Thyroid gland (tissue), 4 donors: ENCODE measurements around the gene PANX3. TPM values are rescaled to one million over a fixed set of nuclear protein-coding genes. Genes with fewer than 3 reads are reported as not detected.

Source experiments
- DNase-seq, 2 donors: peaks; one replicate each; pipeline ENCODE4 v3.0.0-alpha.2; 2019
- H3K27ac ChIP-seq, 3 donors: fragments of 200-600 bp; sonication (generic); 1 replicate in 2 of 3; 2 replicates in 1 of 3; pipeline ENCODE4 v1.5.1; 2016 to 2019; ENCODE audit warnings: mild to moderate bottlenecking in 1 of 3, moderate library complexity in 1 of 3
- H3K27me3 ChIP-seq: fragments of 200-600 bp; sonication (generic); one replicate; pipeline ENCODE4 v1.5.1; 2019
- H3K36me3 ChIP-seq, 2 donors: fragments of 200-600 bp; sonication (generic); one replicate each; pipeline ENCODE4 v1.5.1; 2016 to 2019
- H3K4me1 ChIP-seq, 2 donors: fragments of 200-600 bp; sonication (generic); one replicate each; pipeline ENCODE4 v1.5.1; 2017 to 2019
- H3K4me3 ChIP-seq, 3 donors: fragments of 200-600 bp; sonication (generic); replicated peaks in 1 of 3; 1 replicate in 2 of 3; 2 replicates in 1 of 3; pipeline ENCODE4 v1.5.1; 2016; ENCODE audit warnings: mild to moderate bottlenecking in 1 of 3
- H3K9me3 ChIP-seq: fragments of 200-600 bp; sonication (generic); one replicate; pipeline ENCODE4 v1.5.1; 2017
- POLR2A ChIP-seq, 2 donors: fragments of 450-650 bp; IDR thresholded peaks; one replicate each; pipeline ENCODE4 v1.6.1; 2017; ENCODE audit warnings: antibody characterized with exemption in 2 of 2, mild to moderate bottlenecking in 2 of 2, moderate library complexity in 1 of 2
- WGBS, 2 donors: methylation state at CpG; one replicate each; pipeline ENCODE4 v1.1.5; 2017; 5-methylcytosine and 5-hydroxymethylcytosine counted together
- intact Hi-C: fragments of 100-400 bp; cut with DNase I; formaldehyde crosslinking; loops from one replicate; pipeline ENCODE4 v1.15.1; 2023
- total RNA-seq, 4 donors: library from RNA; depleted of rRNA; stranded (reverse); fragments of >200 nt; gene quantifications; one replicate each; pipeline ENCODE4 v1.2.3, GENCODE V29; 2016
- TF ChIP-seq, protein P1 (sequence below), 6 experiments: fragments of 200-600 bp in 3 of 6; fragments of 450-650 bp in 3 of 6; sonication (generic) in 3 of 6; IDR thresholded peaks; one replicate each; pipeline ENCODE4 v1.5.1; 2016 to 2019; ENCODE audit warnings: antibody characterized with exemption in 6 of 6, mild to moderate bottlenecking in 2 of 6, inconsistent platforms in 1 of 6, moderate library complexity in 1 of 6

Gene PANX3
- total RNA-seq, 4 donors from 2014 or later, result not detected

DNA sequence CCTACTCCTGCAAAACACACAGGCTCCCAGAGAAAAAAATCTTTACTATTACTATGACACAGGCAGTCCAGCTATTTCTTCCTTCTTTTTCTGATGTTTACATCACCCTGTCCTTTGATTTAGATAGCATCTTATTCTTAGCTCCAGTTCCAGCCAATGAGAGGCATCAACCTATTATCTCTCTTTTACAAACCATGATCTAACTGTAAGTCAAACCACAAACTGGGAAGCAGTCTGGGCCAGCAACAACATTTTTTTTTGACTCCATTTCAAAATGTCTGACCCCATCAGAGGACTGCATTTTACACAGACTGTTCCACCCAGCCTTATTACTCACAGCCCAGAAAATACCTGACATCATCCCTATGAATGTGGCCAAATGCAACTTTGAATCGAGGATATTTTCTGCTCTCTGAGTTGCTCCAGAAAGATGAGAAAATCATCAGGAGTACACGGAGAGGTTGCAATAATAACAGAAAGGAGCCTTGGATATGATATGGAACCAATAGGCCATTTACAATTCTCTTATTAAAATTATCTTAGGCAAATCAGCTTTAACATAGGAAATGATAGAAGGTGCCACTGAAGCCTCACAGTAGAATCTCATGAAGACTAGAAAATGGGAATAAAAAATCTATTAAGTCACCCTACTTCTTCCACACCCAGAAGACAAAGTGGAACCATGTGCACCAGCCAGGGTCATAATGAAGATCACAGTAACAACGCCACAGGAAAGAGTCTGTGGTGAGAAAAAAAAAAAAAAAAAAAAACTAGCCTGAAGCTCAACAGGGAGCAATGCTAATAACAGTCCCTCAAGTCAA is 32.6 kb downstream of the PANX3 start:
- intact Hi-C loops, result no loop called here
- no peak for TF ChIP-seq POLR2A (IDR thresholded peaks at IDR 0.05)
- TF ChIP-seq, protein P1, sequence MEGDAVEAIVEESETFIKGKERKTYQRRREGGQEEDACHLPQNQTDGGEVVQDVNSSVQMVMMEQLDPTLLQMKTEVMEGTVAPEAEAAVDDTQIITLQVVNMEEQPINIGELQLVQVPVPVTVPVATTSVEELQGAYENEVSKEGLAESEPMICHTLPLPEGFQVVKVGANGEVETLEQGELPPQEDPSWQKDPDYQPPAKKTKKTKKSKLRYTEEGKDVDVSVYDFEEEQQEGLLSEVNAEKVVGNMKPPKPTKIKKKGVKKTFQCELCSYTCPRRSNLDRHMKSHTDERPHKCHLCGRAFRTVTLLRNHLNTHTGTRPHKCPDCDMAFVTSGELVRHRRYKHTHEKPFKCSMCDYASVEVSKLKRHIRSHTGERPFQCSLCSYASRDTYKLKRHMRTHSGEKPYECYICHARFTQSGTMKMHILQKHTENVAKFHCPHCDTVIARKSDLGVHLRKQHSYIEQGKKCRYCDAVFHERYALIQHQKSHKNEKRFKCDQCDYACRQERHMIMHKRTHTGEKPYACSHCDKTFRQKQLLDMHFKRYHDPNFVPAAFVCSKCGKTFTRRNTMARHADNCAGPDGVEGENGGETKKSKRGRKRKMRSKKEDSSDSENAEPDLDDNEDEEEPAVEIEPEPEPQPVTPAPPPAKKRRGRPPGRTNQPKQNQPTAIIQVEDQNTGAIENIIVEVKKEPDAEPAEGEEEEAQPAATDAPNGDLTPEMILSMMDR (IDR thresholded peaks at IDR 0.05), result no peak
- Histone ChIP-seq H3K4me1 (peaks cover 3 to 4% of the 10 kb centered on the region in 2 donors), H3K36me3 (peaks cover 5 to 6% of the 10 kb centered on the region in 2 donors), H3K27me3 (no peaks in the 10 kb centered on the region), H3K4me3 (no peak overlapping the region), H3K27ac (no peak overlapping the region), H3K9me3 (no peaks in the 10 kb centered on the region)
- 36 to 46% methylated on average over 3 of the region's 3 CpGs for WGBS, 2 donors
- DNase-seq, result no peak

DNA sequence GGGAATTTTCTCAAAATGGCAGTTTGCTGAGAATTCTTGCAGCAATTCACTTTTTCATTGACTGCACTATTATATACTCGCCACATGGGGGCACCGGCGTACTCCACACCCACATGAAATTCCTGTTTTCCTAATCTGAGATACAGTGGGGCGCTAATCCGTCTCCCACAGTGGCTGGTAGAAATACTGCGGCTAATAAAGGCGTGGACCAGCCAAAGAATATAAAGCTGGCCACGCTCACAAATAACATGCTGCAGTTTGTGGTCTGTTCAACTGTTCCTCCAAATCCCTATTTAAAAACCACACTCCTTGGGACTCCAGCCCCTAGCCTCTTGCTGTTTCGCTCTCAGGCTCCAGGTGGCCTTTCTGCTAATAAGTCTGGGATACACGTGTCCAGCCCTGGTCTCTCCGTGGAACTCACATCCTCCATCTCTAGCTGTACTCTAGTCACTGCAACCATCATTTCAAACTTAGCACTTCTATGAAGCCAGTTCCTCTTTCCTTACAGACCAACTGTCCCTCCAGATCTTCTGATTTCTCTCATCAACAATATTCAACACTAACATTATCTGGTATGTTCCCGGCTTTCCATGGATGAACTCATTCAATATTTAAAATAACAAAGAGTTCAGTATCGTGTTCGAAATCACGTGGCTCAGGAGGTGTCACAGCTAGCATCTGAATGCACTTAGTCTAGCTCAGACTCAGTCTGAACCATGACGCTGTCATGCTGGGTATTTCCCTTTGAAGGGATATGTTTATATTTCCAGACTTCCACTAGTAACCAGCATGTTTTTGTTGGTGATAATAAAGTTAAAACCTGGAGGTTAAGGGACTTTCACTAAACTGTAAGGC is 33.4 kb downstream of the PANX3 start:
- 24 to 25% methylated on average over 16 of the region's 16 CpGs for WGBS, 2 donors
- H3K4me3 ChIP-seq, result no peak overlapping the region
- DNase-seq, result peak; percentile 59 to 64
- no peaks in the 10 kb centered on the region for H3K27me3 ChIP-seq
- no peaks in the 10 kb centered on the region for H3K9me3 ChIP-seq
- TF ChIP-seq, protein P1 (IDR thresholded peaks at IDR 0.05), result peak; percentile 61 to 90 (median 74)
- TF ChIP-seq POLR2A (IDR thresholded peaks at IDR 0.05), result no peak
- H3K36me3 ChIP-seq, result peaks cover 0 to 3% of the 10 kb centered on the region in 2 donors
- peaks cover 3 to 4% of the 10 kb centered on the region in 2 donors for H3K4me1 ChIP-seq
- intact Hi-C loops, result loop anchor here (5.0 kb wide), 1 partner anchor 193 kb away; no protein-coding TSS in a partner anchor
- H3K27ac ChIP-seq, result no peak overlapping the region

DNA sequence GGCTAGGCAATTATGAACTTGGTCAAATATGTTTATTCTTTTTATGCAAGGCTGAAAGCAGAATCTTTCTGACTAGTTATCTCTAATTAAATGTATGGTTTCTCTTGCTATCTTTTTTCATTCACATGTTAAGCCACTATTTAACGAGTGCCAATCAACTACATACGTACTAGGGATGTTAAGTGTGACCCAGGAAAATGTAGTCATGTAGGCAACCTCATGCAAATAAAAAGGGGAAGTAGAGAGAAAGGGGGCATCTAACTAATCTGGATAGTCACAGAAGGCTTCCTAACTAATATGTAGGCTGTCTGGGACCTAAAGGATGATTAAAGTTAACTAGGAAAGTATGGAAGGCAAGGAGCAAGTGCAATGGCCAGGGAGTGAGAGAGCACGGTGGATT is 34.9 kb downstream of the PANX3 start:
- no peak for DNase-seq
- TF ChIP-seq POLR2A (IDR thresholded peaks at IDR 0.05), result no peak
- TF ChIP-seq, protein P1 (IDR thresholded peaks at IDR 0.05), result no peak
- H3K4me3 ChIP-seq, result no peak overlapping the region
- no peaks in the 10 kb centered on the region for H3K27me3 ChIP-seq
- H3K9me3 ChIP-seq, result no peaks in the 10 kb centered on the region
- no peak overlapping the region for H3K27ac ChIP-seq
- peaks cover 3 to 4% of the 10 kb centered on the region in 2 donors for H3K4me1 ChIP-seq
- 86 to 92% methylated on average over 3 of the region's 3 CpGs for WGBS, 2 donors
- intact Hi-C loops, result loop anchor here (5.0 kb wide), 1 partner anchor 191 kb away; no protein-coding TSS in a partner anchor
- no peaks in the 10 kb centered on the region for H3K36me3 ChIP-seq

DNA sequence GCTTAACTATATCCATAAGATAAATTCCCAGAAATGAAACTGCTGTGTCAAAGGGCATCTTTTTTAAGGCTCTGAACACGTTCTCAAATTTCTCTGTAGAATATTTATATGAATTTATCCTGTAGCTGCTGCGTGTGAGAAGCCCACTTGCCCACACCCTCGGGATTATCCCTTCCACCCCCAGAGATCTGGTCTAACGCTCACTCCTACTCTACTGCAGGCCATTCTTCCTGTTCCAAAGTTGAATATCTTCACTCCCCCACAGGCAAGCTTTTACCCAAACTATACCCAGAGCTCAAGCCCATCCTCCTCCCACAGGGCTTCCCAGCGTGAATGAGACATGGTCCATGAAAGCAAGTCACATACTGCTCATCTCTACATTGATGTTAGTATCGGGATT is 37.4 kb downstream of the PANX3 start:
- Histone ChIP-seq H3K4me3 (no peak overlapping the region), H3K36me3 (peaks cover 0 to 8% of the 10 kb centered on the region in 2 donors), H3K27ac (no peak overlapping the region), H3K4me1 (peaks cover 3 to 4% of the 10 kb centered on the region in 2 donors), H3K27me3 (no peaks in the 10 kb centered on the region), H3K9me3 (no peaks in the 10 kb centered on the region)
- intact Hi-C loops, result loop anchor here (5.0 kb wide), 1 partner anchor 189 kb away; no protein-coding TSS in a partner anchor
- DNase-seq, result no peak
- 87 to 90% methylated on average over 6 of the region's 6 CpGs for WGBS, 2 donors
- TF ChIP-seq, protein P1 (IDR thresholded peaks at IDR 0.05), result no peak
- TF ChIP-seq POLR2A (IDR thresholded peaks at IDR 0.05), result no peak
